OCI-M1 (cell line): ENCODE data around the gene MAFF.
"Not testable (repeated sequence)": the region's sequence is repeated elsewhere in the genome, so short reads cannot be mapped to it uniquely, and the experiment has no call there.

Experiments used
- DNase-seq: peaks from one replicate; lab custom pipeline; 2025; lab: John Stamatoyannopoulos, UW

The MAFF gene

DNA sequence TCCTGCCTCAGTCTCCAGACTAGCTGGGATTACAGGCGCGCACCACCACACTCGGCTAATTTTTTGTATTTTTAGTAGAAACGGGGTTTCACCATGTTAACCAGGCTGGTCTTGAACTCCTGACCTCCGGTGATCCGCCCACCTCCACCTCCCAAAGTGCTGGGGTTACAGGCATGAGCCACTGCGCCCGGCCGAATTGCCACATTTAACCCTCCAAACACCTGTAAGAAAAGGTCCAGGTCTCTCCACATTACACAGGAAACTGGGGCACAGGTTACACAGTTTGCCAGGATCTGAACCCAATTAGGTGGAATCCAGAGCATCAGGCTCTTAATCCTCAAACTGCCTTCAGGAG is 24.2 kb upstream of the MAFF start:
- DNase-seq: not testable (repeated sequence)

DNA sequence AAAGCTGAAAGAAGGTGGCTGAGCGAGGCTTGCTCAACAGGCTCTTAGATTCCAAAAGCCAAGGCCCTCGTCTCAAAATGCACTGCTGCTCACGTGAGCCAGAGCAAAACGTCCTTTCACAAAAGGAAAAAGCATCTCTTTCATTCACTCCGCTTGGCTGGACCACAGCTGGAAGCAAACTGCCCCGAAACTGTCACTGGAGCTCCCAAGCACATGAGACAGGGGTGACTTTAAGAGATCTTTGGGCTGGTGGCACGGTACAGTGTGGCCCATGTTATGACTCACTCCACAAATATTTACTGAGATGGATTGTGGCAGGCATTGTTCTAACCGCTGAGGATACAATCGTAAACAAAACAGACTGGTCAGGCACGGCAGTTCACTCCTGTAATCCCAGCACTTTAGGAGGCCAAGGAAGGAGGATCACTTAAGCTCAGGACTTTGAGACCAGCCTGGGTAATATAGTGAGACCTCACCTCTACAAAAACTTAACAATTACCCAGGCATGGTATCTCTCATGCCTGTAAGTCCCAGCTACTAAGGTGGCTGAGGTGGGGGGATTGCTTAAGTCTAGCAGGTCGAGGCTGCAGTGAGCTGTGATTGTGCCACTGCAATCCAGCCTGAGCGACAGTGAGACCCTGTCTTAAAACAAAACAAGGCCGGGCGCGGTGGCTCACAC is 23.7 kb upstream of the MAFF start:
- no peak for DNase-seq

GRCh38 chr22:38178605-38178937 is 23.2 kb upstream of the MAFF start:
- DNase-seq: not testable (repeated sequence)

GRCh38 chr22:38180841-38181452 is 20.8 kb upstream of the MAFF start:
- DNase-seq: peak; percentile 72

GRCh38 chr22:38181453-38182200 is 20.2 kb upstream of the MAFF start, which contains the start of gene PLA2G6:
TSS of gene PLA2G6 (minus strand) at chr22:38181830. CDS start at chr22:38169426, 12,404 bp downstream.
- peak; percentile 99 for DNase-seq

GRCh38 chr22:38184788-38185187 is 17.0 kb upstream of the MAFF start:
- no peak for DNase-seq

GRCh38 chr22:38186429-38186828 is 15.4 kb upstream of the MAFF start:
- DNase-seq: no peak

GRCh38 chr22:38187413-38188212 is 14.2 kb upstream of the MAFF start:
- no peak for DNase-seq

- no peak for DNase-seq
These were observed 12.7 kb upstream of the MAFF start for GRCh38 chr22:38189104-38189503.

- no peak for DNase-seq
These were observed 11.2 kb upstream of the MAFF start for GRCh38 chr22:38190581-38190980.

DNA sequence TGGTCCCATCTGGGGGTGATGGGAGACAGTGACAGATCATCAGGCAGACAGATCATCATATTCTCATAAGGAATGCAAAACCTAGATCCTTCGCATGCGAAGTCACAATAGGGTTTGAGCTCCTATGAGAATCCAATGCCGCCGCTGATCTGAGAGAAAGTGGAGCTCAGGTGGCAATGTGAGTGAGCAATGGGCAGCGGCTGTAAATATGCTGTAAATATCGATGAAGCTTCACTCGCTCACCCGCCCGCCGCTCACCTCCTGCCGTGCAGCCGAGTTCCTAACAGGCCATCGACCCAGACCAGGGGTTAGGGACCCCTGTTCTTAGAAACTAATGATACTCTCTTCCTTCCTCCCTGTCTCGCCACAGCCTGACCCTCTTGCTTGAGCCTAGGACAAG is 10.7 kb upstream of the MAFF start:
- no peak for DNase-seq

GRCh38 chr22:38191731-38192474 is 9.9 kb upstream of the MAFF start:
- no peak for DNase-seq

DNA sequence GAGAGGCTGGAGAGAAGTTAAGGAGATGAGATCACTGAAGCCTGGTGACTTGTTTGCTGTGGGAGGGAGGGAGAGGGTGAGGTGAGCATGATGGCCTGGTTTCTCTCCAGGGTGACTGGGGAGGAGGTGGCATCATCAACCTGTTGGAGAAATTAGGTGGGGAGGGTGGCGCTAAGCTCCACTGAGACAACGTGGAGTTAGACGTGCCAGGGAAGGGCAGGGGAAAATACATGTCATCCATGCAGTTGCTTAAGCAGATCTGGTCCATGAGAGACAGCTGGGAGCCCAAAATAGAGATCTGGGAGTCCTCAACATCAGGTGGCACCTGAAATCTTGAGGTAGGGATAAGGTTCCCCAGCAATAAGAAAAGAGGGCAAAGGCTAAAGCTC is 9.3 kb upstream of the MAFF start:
- DNase-seq: no peak

GRCh38 chr22:38193580-38193979 is 8.2 kb upstream of the MAFF start:
- DNase-seq: peak; percentile 77

- DNase-seq: no peak
These were observed 4.9 kb upstream of the MAFF start for GRCh38 chr22:38196791-38197419.

DNA sequence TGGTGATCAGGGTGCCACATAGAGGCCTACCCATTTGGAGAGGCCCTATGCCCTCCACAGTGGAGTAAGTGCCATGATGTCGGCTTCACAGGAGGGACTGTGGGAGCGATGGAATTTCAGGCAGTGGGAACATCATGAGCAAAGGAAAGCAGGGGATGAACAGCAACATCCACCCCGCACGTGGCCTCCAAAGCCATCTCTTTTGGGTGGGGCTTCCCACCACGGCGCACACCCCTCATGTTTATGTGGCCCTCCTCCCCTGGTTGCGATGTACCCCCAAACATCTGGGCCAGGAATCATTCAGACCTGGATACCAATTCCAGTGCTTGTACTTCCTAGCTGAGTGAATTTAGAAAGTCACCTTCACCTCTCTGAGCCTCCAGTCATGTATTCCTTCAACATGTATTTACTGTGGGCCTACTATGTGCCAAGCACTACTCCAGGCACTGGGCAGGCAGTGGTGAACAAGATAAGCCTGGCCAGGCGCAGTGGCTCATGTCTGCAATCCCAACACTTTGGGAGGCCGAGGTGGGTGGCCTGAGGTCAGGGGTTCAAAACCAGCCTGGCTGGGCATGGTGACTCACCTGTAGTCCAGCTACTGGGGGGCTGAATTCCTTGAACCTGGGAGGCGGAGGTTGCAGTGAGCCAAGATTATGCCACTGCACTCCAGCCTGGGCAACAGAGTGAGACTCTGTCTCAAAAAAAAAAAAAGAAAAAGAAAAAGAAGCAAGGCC is 1.8 kb upstream of the MAFF start:
- no peak for DNase-seq

DNA sequence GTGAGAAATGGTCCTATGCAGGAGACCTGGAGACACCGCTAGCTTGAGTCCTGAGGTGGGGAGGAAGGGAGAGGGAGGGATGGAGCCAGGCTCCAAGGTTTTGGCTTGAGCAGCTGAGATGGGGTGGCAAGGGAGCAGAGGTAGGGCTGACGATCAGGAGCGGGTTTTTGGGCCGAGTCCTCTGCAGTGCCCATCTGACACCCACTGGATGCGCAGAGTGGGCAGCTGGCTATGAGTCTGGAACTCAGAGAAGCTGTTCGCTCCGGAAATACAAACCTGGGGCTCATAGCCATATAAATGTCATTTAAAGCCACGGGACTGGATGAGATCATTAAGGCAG is 453 bp upstream of the MAFF start:
- DNase-seq: no peak

GRCh38 chr22:38202437-38203089 is 769 bp downstream of the MAFF start:
- peak; percentile 80 for DNase-seq

- peak; percentile 23 for DNase-seq
These were observed 1.5 kb downstream of the MAFF start for GRCh38 chr22:38203090-38203810.
